Astrocyte of the hippocampus (primary cell): Measurements from ENCODE around the gene NBPF14.
"Not testable (repeated sequence)": the region's sequence is repeated elsewhere in the genome, so short reads cannot be mapped to it uniquely, and the experiment has no call there.

Experiments used
- DNase-seq: peaks from one replicate; pipeline ENCODE4 v3.0.0; 2011; ENCODE audit warnings: low read depth, low spot score

The NBPF14 gene, protein sequence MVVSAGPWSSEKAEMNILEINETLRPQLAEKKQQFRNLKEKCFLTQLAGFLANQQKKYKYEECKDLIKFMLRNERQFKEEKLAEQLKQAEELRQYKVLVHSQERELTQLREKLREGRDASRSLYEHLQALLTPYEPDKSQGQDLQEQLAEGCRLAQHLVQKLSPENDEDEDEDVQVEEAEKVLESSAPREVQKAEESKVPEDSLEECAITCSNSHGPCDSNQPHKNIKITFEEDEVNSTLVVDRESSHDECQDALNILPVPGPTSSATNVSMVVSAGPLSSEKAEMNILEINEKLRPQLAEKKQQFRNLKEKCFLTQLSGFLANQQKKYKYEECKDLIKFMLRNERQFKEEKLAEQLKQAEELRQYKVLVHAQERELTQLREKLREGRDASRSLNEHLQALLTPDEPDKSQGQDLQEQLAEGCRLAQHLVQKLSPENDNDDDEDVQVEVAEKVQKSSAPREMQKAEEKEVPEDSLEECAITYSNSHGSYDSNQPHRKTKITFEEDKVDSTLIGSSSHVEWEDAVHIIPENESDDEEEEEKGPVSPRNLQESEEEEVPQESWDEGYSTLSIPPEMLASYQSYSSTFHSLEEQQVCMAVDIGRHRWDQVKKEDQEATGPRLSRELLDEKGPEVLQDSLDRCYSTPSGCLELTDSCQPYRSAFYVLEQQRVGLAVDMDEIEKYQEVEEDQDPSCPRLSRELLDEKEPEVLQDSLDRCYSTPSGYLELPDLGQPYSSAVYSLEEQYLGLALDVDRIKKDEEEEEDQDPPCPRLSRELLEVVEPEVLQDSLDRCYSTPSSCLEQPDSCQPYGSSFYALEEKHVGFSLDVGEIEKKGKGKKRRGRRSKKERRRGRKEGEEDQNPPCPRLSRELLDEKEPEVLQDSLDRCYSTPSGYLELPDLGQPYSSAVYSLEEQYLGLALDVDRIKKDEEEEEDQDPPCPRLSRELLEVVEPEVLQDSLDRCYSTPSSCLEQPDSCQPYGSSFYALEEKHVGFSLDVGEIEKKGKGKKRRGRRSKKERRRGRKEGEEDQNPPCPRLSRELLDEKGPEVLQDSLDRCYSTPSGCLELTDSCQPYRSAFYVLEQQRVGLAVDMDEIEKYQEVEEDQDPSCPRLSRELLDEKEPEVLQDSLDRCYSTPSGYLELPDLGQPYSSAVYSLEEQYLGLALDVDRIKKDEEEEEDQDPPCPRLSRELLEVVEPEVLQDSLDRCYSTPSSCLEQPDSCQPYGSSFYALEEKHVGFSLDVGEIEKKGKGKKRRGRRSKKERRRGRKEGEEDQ (N-terminal part only)

DNA sequence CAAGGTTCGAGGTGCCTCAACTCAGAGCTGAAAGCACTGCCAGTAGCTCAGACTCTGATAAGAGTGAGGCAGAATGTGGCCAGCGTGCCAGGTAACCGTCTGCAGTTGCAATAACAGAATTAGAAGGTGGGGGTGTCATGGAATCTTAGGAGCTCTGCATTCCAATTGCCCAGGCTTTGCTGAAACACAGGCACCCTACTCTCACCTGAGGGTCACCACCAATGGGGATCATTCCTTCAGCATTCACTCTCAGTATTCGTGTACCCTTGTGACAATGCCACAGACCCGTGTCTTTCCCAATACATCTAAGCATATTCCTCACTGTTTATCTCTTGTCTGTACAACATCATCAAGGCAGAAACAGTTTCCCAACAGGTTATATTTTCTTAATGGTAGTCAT lies at the start of gene NBPF14:
NBPF14 (minus strand) TSS at position 101 of the 400 bp plus-strand sequence. CDS start 294 bp downstream, outside the sequence.
- not testable (repeated sequence) for DNase-seq

DNA sequence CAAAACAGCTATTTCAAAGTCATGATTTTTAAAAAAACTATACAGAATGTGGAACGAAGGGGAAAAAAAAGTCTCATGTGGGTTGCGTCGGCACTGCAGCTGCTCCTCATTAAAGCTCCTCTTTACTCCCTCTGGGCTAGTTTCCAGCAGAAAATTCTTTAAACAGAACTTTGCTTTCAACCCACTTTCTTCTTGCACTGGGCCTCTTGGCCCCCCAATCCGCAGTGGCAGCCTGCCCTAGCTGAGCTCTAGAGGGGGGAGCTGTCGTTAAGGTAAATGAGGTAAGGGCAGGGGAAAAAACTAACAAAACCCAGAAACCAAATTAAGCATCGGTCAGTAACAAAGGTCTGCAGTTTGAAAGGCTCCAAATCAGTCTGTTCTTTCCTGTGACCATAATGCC lies 29.6 kb upstream of the NBPF14 start:
- DNase-seq = not testable (repeated sequence)

GRCh38 chr1:148618216-148618615 lies 22.4 kb upstream of the NBPF14 start:
- DNase-seq = not testable (repeated sequence)

DNA sequence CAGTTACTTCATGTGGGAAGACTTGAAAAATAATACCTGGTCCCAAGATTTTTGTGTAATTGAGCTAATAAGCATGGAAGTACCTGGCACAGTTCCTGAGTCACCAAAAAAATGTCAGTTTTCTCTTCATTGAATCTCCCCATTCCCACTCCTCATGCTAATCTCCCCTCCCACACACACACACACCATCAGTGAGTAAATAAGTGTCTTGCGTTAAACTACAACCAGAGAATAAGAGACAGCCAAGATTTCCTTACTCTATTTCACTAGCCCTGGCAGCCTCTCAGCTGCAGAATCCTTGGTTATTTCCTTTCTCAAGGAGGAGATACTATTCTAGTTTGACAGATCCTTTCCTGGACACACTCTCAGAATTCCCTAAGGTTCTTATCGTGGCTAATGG lies 9.5 kb upstream of the NBPF14 start:
- DNase-seq = peak; percentile 7

DNA sequence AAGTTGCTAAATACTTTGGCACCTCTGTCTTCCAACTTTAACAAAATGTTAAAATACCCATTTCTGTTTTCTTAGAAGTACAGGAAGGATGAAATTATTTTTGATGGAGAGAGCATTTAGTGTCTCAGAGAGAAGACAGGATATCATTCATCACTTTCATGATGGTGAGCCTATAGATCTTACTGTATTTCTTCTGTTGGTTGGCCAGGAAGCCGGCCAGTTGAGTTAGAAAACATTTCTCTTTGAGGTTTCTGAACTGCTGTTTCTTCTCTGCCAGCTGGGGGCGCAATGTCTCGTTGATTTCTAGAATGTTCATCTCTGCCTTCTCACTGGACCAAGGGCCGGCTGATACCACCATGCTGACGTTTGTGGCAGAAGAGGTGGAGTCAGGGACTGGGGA lies 451 bp downstream of the NBPF14 start:
- not testable (repeated sequence) for DNase-seq

DNA sequence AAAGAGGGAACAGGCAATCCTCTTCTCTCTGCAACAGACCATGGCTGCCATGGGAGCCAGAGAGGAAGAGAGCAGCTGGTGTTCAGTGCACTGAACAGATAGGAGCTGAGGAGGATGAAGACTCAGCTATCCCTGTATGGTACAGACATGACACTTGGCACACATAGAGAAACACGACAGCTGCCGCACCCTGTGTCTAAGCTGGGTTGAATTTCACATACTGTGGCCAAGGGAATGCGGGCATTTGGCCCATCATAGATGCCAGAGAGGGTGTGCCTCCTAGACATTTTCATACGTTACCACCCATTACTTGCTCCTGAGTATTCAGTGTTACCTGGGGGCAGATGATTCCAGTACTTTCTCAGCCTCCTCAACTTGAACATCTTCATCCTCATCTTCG lies 4.7 kb downstream of the NBPF14 start:
- DNase-seq = not testable (repeated sequence)

DNA sequence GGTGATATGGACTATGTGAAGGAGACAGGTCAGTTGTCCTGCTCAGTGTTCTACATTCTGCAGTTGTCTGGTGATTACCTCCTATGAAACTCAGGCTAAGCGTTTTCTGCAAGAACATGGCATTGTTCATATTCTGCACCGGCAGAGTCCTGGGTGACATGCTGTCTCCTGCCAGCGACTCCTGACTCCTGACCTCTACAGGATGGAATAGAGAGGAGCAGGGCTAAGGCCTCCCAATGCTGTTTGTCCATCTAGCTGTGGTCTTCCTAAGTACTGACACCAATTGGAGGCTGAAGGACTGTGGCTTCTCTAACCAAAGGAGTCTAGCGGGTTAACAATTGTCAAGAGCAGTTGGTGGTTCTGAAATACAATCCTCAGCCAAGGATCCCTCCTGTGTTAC lies 63.7 kb downstream of the NBPF14 start:
- DNase-seq = not testable (repeated sequence)

- DNase-seq = peak; percentile 53
These were observed 66.7 kb downstream of the NBPF14 start for GRCh38 chr1:148529101-148529567.

- not testable (repeated sequence) for DNase-seq
These were observed 67.2 kb downstream of the NBPF14 start for GRCh38 chr1:148528591-148528990.

- not testable (repeated sequence) for DNase-seq
These were observed 69.2 kb downstream of the NBPF14 start for GRCh38 chr1:148526587-148526986.

GRCh38 chr1:148523205-148524144 lies 72.3 kb downstream of the NBPF14 start:
- DNase-seq = not testable (repeated sequence)

DNA sequence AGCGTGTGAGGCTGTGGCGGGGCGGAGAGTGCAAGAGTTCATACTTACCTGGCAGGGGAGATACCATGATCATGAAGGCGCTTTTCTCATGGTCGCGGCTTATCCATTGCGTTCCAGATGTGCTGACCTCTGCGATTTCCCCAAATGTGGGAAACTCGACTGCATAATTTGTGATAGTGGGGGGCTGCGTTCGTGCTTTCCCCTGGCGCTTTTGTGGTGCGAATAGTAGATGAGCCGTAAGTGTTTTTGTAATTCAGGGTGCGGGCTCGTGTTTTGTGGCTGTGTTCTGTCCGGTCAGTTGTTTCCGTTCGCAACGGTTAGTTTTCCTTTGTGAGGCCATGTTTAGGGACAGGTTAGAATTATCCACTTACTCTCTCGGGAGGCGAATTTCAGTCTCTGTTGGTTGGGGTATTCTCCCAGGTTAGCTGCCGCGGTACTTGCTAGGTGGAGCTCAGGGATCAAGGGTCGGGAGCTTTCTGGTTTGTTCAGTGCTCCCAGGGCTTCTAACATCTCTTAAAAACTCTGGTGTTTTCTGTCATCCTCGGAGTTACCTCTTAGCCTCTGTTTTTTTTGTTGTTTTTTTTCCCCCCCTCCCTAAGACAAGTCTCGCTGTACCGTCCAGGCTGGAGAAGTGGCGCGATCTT lies 73.1 kb downstream of the NBPF14 start:
- peak; percentile 98 for DNase-seq

DNA sequence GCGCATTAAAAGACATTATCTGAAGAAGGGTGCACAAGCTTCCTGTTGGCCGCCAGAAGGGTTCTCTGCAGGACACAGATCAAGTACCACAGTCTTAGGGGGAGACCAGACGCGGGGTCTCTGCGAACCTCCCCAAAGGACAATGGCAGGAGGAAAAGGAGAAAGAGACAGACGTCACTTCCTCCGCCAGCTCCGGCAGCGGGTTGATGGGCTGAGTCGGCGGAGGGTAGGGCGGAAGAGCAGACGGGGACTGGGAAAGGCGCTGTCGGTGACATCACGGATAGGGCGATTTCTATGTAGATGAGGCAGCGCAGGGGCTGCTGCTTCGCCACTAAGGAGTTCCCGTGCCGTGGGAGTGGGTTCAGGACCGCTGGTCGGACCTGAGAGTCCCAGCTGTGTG lies 73.7 kb downstream of the NBPF14 start:
- DNase-seq = peak; percentile 92

GRCh38 chr1:148514310-148514709 lies 81.5 kb downstream of the NBPF14 start:
- not testable (repeated sequence) for DNase-seq

- peak; percentile 3 for DNase-seq
These were observed 83.1 kb downstream of the NBPF14 start for GRCh38 chr1:148512571-148513184.

GRCh38 chr1:148493933-148494332 lies 101.9 kb downstream of the NBPF14 start:
- DNase-seq = not testable (repeated sequence)

DNA sequence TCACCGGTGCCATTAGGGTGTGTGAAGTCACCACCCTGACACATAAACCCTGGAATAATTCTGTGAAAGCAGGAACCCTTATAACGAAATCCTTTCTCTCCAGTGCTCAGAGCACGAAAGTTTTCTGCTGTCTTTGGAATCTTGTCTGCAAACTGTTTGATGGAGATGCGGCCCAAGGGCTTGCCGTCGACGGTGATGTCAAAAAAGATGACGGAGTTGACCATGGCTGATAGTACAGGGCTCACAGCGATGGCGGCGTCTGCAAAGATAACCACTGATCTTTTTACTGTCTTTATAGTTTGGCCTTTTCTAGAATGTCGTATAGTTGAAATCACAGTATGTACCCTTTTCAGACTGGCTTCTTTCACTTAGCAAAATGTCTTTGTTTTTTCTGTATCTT lies 112.8 kb downstream of the NBPF14 start, which contains the start of gene PPIAL4G:
PPIAL4G (minus strand) TSS at position 274 of the 400 bp plus-strand sequence; CDS start at position 224, 50 bp downstream.
- not testable (repeated sequence) for DNase-seq
